GM15510 (cell line): ENCODE results near the gene SUPT6H.

ENCODE experiments used
- POLR2A ChIP-seq: IDR thresholded peaks from 3 replicates; pipeline ENCODE4 v1.6.1; 2011; ENCODE audit warnings: borderline replicate concordance; ENCODE audit not compliant: insufficient read length; ENCODE audit errors: extremely low read depth

Gene SUPT6H

GRCh38 chr17:28684963-28685362 lies 23.0 kb downstream of the SUPT6H start:
- no peak for TF ChIP-seq POLR2A

- no peak for TF ChIP-seq POLR2A
Observed at GRCh38 chr17:28685366-28685765, 23.4 kb downstream of the SUPT6H start.

- no peak for TF ChIP-seq POLR2A
Observed at GRCh38 chr17:28686296-28686695, 24.3 kb downstream of the SUPT6H start.

- no peak for TF ChIP-seq POLR2A
Observed at GRCh38 chr17:28688481-28688880, 26.5 kb downstream of the SUPT6H start.

GRCh38 chr17:28689011-28689410 lies 27.0 kb downstream of the SUPT6H start:
- no peak for TF ChIP-seq POLR2A

GRCh38 chr17:28693869-28694268 lies 31.9 kb downstream of the SUPT6H start:
- TF ChIP-seq POLR2A: no peak

GRCh38 chr17:28698253-28698941 lies 36.4 kb downstream of the SUPT6H start:
- TF ChIP-seq POLR2A: no peak

GRCh38 chr17:28700278-28700677 lies 38.3 kb downstream of the SUPT6H start:
- TF ChIP-seq POLR2A: no peak

- no peak for TF ChIP-seq POLR2A
Observed at GRCh38 chr17:28700830-28701492, 39.0 kb downstream of the SUPT6H start.

GRCh38 chr17:28702026-28702751 lies 40.2 kb downstream of the SUPT6H start:
- TF ChIP-seq POLR2A: no peak

- no peak for TF ChIP-seq POLR2A
Observed at GRCh38 chr17:28702752-28703150, 40.7 kb downstream of the SUPT6H start.

- TF ChIP-seq POLR2A: no peak
Observed at GRCh38 chr17:28703552-28704218, 41.7 kb downstream of the SUPT6H start.

GRCh38 chr17:28704219-28704858 lies 42.3 kb downstream of the SUPT6H start:
- TF ChIP-seq POLR2A: no peak

- no peak for TF ChIP-seq POLR2A
Observed at GRCh38 chr17:28705074-28705659, 43.2 kb downstream of the SUPT6H start.

- no peak for TF ChIP-seq POLR2A
Observed at GRCh38 chr17:28705728-28706334, 43.8 kb downstream of the SUPT6H start.
